Gastrocnemius medialis (tissue), 4 donors: ENCODE results near the gene KCNAB1. TPM values are rescaled to one million over a fixed set of nuclear protein-coding genes. Genes with fewer than 3 reads are reported as not detected.

Source experiments
- ATAC-seq, 2 donors: fragments of 150-250 bp; one replicate each; pipeline ENCODE4 v1.9.1; 2016
- DNase-seq, 2 donors: peaks; one replicate each; pipeline ENCODE4 v3.0.0-alpha.2; 2019
- H3K27ac ChIP-seq, 4 donors: fragments of 200-600 bp; sonication (generic); 1 replicate in 1 of 4; 2 replicates in 3 of 4; pipeline ENCODE4 v1.5.1; 2016 to 2018; ENCODE audit warnings: mild to moderate bottlenecking in 2 of 4, moderate library complexity in 1 of 4
- H3K27me3 ChIP-seq, 3 donors: fragments of 200-600 bp; sonication (generic) in 2 of 3; 1 replicate in 1 of 3; 2 replicates in 2 of 3; pipeline versions ENCODE4 v1.5.1 to v1.6.0; 2016 to 2019; ENCODE audit warnings: mild to moderate bottlenecking in 1 of 3, moderate library complexity in 1 of 3
- H3K36me3 ChIP-seq, 2 donors: fragments of 200-600 bp; sonication (generic) in 1 of 2; one replicate each; pipeline ENCODE4 v1.5.1; 2017 to 2018
- H3K4me1 ChIP-seq, 2 donors: fragments of 200-600 bp; sonication (generic) in 1 of 2; one replicate each; pipeline ENCODE4 v1.5.1; 2016 to 2017; ENCODE audit warnings: mild to moderate bottlenecking in 2 of 2
- H3K4me3 ChIP-seq, 4 donors: fragments of 200-600 bp; sonication (generic) in 3 of 4; 1 replicate in 1 of 4; 2 replicates in 3 of 4; pipeline ENCODE4 v1.5.1; 2016 to 2019; ENCODE audit warnings: mild to moderate bottlenecking in 2 of 4
- H3K9me3 ChIP-seq, 3 donors: fragments of 200-600 bp; sonication (generic) in 2 of 3; 1 replicate in 1 of 3; 2 replicates in 2 of 3; pipeline ENCODE4 v1.5.1; 2016 to 2019
- POLR2A ChIP-seq, 2 donors: fragments of 450-650 bp; IDR thresholded peaks; one replicate each; pipeline ENCODE4 v1.6.1; 2017; ENCODE audit warnings: antibody characterized with exemption in 2 of 2, mild to moderate bottlenecking in 2 of 2, moderate library complexity in 2 of 2
- in situ Hi-C, 4 donors: fragments of 200-750 bp; cut with MboI; loops; one replicate each; pipeline versions ENCODE4 v1.15.0 to v1.8.0; 2017; ENCODE audit warnings: low sequenced_read_pairs in 4 of 4
- intact Hi-C: fragments of 100-400 bp; cut with DNase I; formaldehyde crosslinking; loops from one replicate; pipeline ENCODE4 v1.15.1; 2023; ENCODE audit warnings: low total_unique reads
- total RNA-seq, 4 donors: library from RNA; depleted of rRNA; stranded (reverse); fragments of >200 nt; gene quantifications; one replicate each; pipeline versions ENCODE4 v1.1.0 to v1.2.3, GENCODE V29; 2016
- TF ChIP-seq, protein P1 (sequence below), 5 experiments: fragments of 450-650 bp in 3 of 5; fragments of 200-600 bp in 2 of 5; sonication (generic) in 2 of 5; IDR thresholded peaks in 4 of 5; conservative IDR thresholded peaks in 1 of 5; 1 replicate in 4 of 5; 2 replicates in 1 of 5; pipeline ENCODE4 v1.5.1; 2016 to 2019; ENCODE audit warnings: antibody characterized with exemption in 5 of 5, mild to moderate bottlenecking in 3 of 5, moderate library complexity in 3 of 5

The KCNAB1 gene
- total RNA-seq, 4 donors from 2014 or later, result 0.46 to 3.6 (median 1.9) TPM

DNA sequence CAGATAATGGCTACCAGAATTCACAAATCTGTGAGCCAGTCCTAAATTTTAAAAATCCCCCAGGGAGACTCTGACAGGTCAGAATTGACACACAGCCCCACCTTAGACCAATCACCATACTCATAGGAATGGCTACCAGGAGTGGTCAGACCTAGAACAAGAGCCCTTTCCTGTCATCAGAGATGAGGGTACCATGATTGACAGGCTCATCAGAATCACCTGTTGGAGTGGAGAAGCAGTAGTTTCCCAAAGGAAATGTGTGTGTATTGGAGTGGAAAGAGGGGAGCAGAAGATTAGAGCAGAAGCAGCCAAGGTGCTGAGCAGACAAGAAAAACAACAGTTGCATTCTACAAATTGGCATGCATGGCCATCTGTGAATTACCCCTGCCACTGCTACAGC lies 461.6 kb downstream of the KCNAB1 start:
- DNase-seq (no peak), ATAC-seq (no peak)
- Histone ChIP-seq H3K4me1 (peaks cover under 1 to 4% of the 10 kb centered on the region in 2 donors), H3K27ac (no peak overlapping the region), H3K9me3 (no peaks in the 10 kb centered on the region), H3K27me3 (no peaks in the 10 kb centered on the region), H3K4me3 (no peak overlapping the region), H3K36me3 (no peaks in the 10 kb centered on the region)
- TF ChIP-seq, protein P1, sequence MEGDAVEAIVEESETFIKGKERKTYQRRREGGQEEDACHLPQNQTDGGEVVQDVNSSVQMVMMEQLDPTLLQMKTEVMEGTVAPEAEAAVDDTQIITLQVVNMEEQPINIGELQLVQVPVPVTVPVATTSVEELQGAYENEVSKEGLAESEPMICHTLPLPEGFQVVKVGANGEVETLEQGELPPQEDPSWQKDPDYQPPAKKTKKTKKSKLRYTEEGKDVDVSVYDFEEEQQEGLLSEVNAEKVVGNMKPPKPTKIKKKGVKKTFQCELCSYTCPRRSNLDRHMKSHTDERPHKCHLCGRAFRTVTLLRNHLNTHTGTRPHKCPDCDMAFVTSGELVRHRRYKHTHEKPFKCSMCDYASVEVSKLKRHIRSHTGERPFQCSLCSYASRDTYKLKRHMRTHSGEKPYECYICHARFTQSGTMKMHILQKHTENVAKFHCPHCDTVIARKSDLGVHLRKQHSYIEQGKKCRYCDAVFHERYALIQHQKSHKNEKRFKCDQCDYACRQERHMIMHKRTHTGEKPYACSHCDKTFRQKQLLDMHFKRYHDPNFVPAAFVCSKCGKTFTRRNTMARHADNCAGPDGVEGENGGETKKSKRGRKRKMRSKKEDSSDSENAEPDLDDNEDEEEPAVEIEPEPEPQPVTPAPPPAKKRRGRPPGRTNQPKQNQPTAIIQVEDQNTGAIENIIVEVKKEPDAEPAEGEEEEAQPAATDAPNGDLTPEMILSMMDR (IDR thresholded peaks at IDR 0.05 in 4 of 5, conservative IDR thresholded peaks at IDR 0.05 in 1 of 5), result no peak
- TF ChIP-seq POLR2A (IDR thresholded peaks at IDR 0.05), result no peak
- in situ Hi-C loops, result no loop called here
- intact Hi-C loops, result no loop called here

GRCh38 chr3:156582532-156583183 lies 462.3 kb downstream of the KCNAB1 start:
- peaks cover 8 to 11% of the 10 kb centered on the region in 2 donors for H3K4me1 ChIP-seq
- intact Hi-C loops, result no loop called here
- ATAC-seq (no peak), DNase-seq (no peak)
- TF ChIP-seq, protein P1 (IDR thresholded peaks at IDR 0.05 in 4 of 5, conservative IDR thresholded peaks at IDR 0.05 in 1 of 5), result no peak
- TF ChIP-seq POLR2A (IDR thresholded peaks at IDR 0.05), result no peak
- no peaks in the 10 kb centered on the region for H3K9me3 ChIP-seq
- in situ Hi-C loops, result no loop called here
- no peak overlapping the region for H3K4me3 ChIP-seq
- no peaks in the 10 kb centered on the region for H3K27me3 ChIP-seq
- H3K27ac ChIP-seq, result no peak overlapping the region
- no peaks in the 10 kb centered on the region for H3K36me3 ChIP-seq

DNA sequence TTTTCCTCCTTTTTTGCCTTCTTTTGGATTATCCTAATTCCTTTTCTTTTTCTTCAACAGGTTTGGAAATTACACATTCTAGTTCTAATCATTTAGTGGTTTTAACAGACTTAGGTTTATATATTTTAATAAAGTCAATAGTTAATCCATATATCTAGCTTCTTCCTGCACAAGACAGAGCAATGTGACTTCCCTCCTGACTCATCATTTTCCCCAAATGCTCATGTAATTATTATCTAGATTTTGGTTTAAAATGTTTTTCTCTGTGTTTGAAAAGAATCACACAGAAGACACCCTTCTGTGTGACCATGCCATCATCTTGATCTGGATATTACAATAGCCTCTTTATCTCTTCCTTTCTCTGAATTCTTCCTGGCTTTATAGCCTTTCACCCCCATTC lies 463.1 kb downstream of the KCNAB1 start:
- no peak for ATAC-seq
- Histone ChIP-seq H3K36me3 (no peaks in the 10 kb centered on the region), H3K9me3 (no peaks in the 10 kb centered on the region), H3K4me1 (peaks cover 11 to 14% of the 10 kb centered on the region in 2 donors), H3K4me3 (no peak overlapping the region), H3K27me3 (no peaks in the 10 kb centered on the region), H3K27ac (no peak overlapping the region)
- no peak for DNase-seq
- intact Hi-C loops (no loop called here), in situ Hi-C loops (no loop called here)
- no peak for TF ChIP-seq POLR2A (IDR thresholded peaks at IDR 0.05)
- TF ChIP-seq, protein P1 (IDR thresholded peaks at IDR 0.05 in 4 of 5, conservative IDR thresholded peaks at IDR 0.05 in 1 of 5), result no peak

- Histone ChIP-seq H3K4me1 (peaks cover 11 to 14% of the 10 kb centered on the region in 2 donors), H3K4me3 (no peak overlapping the region), H3K27ac (no peak overlapping the region), H3K27me3 (no peaks in the 10 kb centered on the region), H3K9me3 (no peaks in the 10 kb centered on the region), H3K36me3 (no peaks in the 10 kb centered on the region)
- intact Hi-C loops, result no loop called here
- in situ Hi-C loops, result no loop called here
- no peak for DNase-seq
- ATAC-seq, result no peak
- TF ChIP-seq, protein P1 (IDR thresholded peaks at IDR 0.05 in 4 of 5, conservative IDR thresholded peaks at IDR 0.05 in 1 of 5), result no peak
- no peak for TF ChIP-seq POLR2A (IDR thresholded peaks at IDR 0.05)
Observed at GRCh38 chr3:156586905-156587759, 466.8 kb downstream of the KCNAB1 start.
